ENCODE results near the gene SGMS1.

- no peak for TF ChIP-seq CTCF (conservative IDR thresholded peaks at IDR 0.05 in 1 of 2, IDR thresholded peaks at IDR 0.05 in 1 of 2; ENCODE audit: extremely low read depth in 1 of 2, insufficient read depth in 1 of 2, low read depth in 1 of 2, low read length in 2 of 2)
- no peak for TF ChIP-seq EZH2 (IDR thresholded peaks at IDR 0.05; ENCODE audit: borderline replicate concordance, low read length)
Measured at GRCh38 chr10:50332108-50332842, 291.5 kb downstream of the SGMS1 start.

Data from mammary epithelial cell (primary cell).